GM18519 (cell line): ENCODE data around the gene PLEKHA6.
"Not testable (repeated sequence)": the region's sequence is repeated elsewhere in the genome, so short reads cannot be mapped to it uniquely, and the experiment has no call there.

Experiments
- ATAC-seq: cut with Tn5 transposase; IDR thresholded peaks from one replicate; pipeline ENCODE4 v1.9.1; 2021; ENCODE audit warnings: mild to moderate bottlenecking, moderate library complexity; ENCODE audit not compliant: unreplicated experiment, low FRiP score

The PLEKHA6 gene

GRCh38 chr1:204318324-204318723, 41.4 kb downstream of the PLEKHA6 start:
- no peak for ATAC-seq

- no peak for ATAC-seq
Observed at GRCh38 chr1:204317170-204317569, 42.6 kb downstream of the PLEKHA6 start.

GRCh38 chr1:204316164-204316563, 43.6 kb downstream of the PLEKHA6 start:
- ATAC-seq = no peak

- no peak for ATAC-seq
Observed at GRCh38 chr1:204314893-204315658, 44.7 kb downstream of the PLEKHA6 start.

GRCh38 chr1:204314171-204314892, 45.4 kb downstream of the PLEKHA6 start:
- ATAC-seq = no peak

DNA sequence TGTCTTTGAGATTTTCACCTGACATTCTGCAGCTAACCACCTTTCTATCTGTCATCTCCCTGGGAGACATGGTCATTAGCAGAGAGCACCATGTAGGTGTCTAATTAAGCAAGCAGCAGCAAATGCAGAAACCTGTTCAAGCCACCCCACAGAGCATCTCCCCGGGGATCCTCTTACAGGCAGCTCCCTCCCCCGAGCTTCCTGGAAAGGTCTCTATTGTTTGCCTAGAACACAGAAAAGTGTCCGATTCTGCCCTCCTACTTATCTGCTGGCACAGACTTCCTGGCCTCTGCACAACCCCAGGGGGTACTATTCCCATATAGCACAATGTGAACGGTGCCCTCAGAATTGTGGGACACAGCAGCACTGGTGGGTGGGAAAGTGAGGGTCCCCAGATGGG, 46.1 kb downstream of the PLEKHA6 start:
- no peak for ATAC-seq

DNA sequence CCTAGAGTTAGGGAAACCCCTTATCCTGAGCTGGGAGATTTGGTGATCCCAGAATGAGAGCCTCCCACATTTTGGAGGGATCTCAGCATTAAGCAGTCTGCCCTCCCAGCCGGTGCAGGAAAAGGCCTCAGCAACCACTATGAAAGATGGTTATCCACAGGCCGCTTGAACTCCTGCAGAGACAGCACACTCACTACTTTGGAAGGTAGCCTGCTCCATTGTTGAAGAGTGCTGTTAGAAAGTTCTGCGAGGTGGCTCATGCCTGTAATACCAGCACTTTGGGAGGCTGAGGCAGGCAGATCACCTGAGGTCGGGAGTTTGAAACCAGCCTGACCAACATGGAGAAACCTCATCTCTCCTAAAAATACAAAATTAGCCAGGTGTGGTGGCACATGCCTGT, 48.8 kb downstream of the PLEKHA6 start:
- not testable (repeated sequence) for ATAC-seq

DNA sequence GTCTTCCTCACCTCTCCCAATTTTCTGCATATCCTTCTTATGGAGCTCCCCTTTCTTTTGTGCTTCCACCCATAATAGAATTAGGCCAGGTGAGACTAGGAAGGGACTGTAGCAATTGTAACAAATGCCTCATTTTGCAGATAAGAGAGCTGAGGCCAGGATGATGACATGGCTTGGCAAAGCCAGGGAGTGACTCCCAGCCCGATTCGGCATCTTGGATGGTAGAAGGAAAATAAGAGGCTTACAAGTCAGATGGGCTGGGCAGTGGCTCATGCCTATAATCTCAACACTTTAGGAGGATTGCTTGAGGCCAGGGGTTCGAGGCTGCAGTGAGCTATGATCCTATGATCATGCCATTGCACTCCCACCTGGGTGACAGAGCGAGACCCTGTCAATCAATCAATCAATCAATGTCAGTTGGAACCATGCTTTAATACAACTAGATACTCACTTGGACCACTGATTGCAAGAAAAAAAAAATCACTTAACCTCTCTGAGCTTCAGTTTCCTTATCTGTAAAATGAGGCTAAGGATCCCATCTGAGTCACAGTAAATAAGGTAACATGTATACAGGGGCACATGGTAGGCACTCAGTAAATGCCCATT, 51.6 kb downstream of the PLEKHA6 start:
- no peak for ATAC-seq

GRCh38 chr1:204307334-204307883, 52.3 kb downstream of the PLEKHA6 start:
- ATAC-seq = no peak

GRCh38 chr1:204306076-204306475, 53.7 kb downstream of the PLEKHA6 start:
- no peak for ATAC-seq

- ATAC-seq = no peak
Observed at GRCh38 chr1:204304067-204304466, 55.7 kb downstream of the PLEKHA6 start.

GRCh38 chr1:204302769-204303168, 57.0 kb downstream of the PLEKHA6 start:
- ATAC-seq = no peak

- no peak for ATAC-seq
Observed at GRCh38 chr1:204301171-204301957, 58.4 kb downstream of the PLEKHA6 start.

DNA sequence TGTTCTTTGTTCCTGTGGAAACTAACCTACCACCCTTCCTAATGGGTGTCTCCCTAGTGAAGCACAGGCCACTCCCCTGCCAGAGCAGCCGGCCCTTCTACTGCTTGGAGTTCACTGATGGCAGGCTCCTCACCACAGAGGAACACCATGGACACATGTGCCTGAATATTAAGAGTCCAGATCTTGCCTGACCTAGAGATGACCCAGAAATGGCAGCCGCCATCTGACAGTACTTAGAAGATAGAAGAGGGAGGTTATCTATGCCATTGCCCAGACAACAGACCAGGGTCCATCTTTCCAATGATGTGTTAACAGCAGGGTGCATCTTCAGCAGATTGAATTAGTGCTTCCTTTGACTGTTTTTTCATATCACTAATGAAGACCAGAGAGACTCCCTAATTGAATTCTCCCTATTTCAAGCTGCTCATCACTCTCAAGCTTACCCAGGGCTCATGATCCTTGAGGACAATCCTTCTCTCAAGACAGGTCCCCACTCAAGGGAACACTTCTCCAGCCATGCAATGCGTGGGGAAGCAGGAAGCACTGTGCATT, 59.8 kb downstream of the PLEKHA6 start:
- ATAC-seq = no peak

- ATAC-seq = no peak
Observed at GRCh38 chr1:204296431-204296988, 63.2 kb downstream of the PLEKHA6 start.

DNA sequence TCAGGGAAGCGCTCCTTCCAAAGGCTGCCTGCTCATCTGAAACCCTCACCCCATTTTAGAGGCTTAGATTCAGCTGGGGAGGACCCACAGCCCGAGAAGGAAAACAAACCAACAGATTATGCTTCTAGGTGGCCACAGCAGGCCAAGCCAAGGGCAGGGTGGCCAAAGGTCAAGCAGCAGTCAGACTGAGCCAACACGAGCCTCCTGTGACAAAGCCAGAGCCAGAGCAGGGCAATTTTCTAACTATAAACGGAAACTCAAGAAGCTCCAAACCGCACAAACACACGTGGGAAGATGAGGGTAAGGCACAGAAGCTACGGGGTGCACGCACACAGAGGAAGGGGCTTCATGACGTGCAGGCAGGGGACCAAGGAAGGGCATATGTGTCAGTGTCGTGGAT, 64.1 kb downstream of the PLEKHA6 start:
- ATAC-seq = no peak

DNA sequence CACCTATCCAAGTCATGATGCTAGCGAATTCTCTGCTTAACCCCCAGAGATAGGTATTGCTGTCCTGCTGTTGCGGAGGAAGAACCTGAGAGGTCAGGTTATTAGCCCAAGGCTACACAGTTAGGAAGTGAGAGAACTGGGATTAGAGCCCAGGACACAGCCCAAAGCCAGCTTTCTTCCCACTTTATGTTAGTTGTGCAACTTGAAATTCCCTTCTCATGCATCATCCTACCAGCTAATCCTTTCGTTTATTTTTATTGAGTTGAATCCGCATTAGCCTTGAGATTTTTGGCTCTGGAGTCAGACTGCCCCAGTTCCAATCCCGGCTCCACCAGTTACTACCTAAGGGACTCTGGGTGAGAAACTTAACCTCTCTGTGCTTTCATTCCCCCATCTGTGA, 65.4 kb downstream of the PLEKHA6 start:
- ATAC-seq = no peak

- ATAC-seq = no peak
Observed at GRCh38 chr1:204293605-204294337, 66.0 kb downstream of the PLEKHA6 start.

DNA sequence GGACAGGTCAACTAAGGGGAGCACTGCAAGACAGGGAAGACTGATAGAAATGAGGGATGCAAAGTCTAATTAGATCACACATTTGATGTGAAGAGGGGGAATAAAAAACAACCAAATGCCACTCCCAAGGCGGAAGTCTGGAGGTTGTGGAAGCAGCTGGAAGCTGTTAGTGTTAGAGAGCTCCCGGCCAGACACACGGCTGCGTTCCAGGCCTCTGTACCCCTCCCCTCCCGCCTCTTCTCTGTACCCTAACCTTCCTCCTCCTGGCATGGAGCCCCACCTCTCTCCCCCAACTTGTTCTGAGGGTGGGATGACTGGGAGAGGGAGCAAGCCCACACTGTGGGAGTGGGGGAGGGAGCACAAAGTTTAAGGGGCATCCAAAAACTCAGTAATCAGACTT, 67.0 kb downstream of the PLEKHA6 start:
- no peak for ATAC-seq
